ENCODE results near the gene FASTKD2.

Gene FASTKD2

DNA sequence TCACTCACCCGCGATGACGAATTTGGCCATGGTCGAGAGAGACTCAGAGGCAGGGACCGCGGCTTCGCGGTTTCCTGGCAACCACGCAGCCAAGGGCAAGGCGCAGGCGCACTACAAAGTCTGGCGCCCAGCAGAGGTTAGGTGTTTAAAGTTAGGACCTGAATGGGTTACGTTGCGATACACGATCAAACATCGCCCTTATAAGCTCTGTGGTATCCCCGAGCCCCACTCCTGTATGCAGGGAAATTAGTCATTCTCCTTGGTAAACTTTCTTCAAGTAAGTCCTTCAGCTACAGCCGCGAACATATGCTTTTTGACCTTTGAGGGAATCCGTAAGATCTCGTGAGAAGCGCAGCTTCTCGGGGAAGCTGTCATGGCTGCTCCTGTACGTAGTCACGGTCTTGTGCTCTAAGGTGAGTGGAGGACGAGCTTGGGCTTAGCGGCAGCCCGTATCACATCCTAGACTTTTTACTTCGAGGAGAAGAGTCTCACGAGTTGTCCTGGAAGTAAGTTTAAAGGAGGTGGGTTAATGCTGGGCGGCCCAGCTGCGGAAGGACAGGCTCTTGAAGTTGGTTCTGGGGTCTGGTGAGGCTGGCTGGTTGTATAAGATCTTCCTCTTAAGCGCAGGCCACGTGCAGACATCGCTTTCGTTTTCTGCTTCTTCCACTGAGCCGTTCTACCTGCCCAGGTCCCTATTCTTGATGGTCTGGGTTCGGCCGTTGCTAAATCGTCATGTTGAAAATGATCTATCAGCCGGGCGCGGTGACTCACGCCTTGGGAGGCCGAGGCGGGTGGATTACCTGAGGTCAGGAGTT, at the start of gene FASTKD2, which contains the start of gene MDH1B:
Gene FASTKD2 (plus strand): TSS at position 365 of the 815 bp plus-strand sequence. CDS start 1,088 bp downstream, outside the sequence.
Gene MDH1B (minus strand): TSS at position 87 of the 815 bp plus-strand sequence. CDS start 57 bp downstream, at position 30.
- in situ Hi-C loops (cut with MboI; ENCODE audit: low sequenced_read_pairs), result no loop called here

DNA sequence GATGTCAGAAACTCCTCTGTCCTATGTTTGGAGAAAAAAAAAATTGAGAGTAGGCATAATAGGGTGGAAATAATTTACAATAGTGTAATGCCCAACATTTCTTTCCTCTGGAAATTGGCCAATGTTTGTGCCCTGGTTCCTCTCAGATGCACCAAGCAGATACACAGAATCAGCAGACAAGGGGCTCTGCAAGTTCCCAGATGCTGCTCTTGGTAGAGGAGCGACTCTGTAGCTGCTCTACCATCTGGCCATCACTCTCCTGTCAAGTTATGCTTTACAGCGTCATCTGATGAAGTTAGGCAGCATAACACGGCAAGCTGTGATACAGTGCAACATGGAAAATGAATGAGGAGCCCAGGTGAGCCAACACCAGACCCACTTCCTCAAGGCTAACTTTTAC, 48.8 kb upstream of the FASTKD2 start:
- in situ Hi-C loops (cut with MboI; ENCODE audit: low sequenced_read_pairs), result no loop called here

DNA sequence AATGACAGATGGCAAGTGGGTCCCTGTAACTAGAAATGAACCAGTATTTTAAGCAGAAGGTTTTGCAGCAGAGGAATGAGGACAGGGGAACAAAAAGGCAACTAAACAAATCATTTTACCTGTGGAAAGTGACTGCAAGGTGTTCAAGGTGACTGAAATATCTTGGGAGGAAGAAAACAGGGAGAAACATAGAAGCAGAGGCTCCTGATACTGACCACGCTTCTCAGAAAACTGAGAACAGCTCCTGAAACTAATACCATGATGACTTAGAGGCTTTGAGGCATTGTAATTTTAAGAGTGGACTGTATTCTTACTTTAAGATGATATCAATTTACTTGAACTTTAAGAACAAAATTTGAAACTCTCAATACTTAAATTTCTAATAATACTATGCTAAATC, 47.1 kb upstream of the FASTKD2 start, which contains the start of gene DYTN:
Gene DYTN (minus strand): TSS at position 101 of the 400 bp plus-strand sequence. CDS start 117 bp downstream, outside the sequence.
- in situ Hi-C loops (cut with MboI; ENCODE audit: low sequenced_read_pairs), result no loop called here

DNA sequence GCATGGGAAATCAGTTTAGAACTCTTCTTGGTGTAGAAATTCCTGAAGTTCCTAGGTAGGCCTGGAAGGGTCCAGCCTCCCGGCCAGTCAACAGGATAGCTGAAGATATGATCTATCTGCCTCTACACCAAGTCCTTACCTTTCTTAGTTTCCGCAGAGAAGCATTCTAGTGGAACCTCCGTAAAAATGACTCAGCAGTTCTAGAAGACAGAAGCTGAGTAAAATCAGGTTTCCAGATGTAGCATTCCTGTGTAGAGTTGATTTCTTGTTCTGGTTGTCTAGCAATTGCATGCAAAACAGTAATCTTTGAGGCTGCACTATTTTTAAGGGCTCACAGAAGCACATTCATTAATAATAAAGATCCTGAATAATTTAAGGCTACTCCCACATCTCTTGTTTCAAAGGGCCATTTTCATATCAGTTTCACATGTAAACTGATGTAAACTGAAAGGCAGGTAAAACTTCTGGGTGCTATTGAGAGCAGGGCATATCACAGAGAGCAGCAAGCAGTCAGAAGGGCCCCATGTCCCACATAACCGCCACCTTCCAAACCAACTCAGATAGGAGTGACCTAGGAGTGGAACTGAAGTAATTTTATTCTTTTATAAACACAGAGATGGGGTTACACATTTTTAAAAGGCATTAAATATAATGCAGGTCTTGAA, 44.0 kb upstream of the FASTKD2 start:
- in situ Hi-C loops (cut with MboI; ENCODE audit: low sequenced_read_pairs), result no loop called here

DNA sequence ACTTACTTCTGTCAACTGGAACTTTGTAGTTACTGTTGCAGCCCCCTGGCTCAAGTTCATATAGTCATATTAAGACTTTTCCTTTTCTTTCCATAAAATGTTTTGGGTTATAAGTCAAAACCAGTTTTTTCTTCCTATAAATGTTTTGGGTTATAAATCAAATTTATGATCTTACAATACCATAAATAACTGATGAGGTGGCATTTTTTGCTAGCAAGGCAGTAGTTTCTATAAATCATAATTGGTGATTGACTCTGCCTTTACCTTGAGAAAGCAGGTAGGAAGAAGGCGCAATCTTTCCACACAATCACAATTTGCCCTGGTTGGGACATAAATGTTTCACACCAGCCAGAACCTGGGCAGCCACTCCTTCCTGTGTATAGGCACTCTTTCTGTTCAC, 42.1 kb upstream of the FASTKD2 start:
- in situ Hi-C loops (cut with MboI; ENCODE audit: low sequenced_read_pairs), result no loop called here

DNA sequence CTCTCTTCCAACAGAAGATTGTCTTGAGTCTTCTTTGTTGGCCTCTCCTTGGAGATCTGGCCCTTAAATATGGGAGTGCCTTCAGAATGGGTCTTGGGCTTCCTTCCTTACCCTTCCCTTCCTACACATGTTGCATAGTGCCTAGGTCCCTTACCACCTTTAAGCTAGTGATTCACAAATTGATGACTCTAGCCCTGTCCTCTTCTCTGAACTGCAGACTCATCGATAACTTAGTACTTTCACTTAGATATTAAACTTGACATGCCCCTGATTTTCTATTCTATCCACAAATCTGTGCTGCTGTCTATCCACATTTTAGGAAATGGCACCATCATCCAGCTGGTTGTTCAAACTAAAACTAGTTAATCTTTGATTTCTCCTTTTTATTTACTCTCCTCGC, 38.1 kb upstream of the FASTKD2 start:
- in situ Hi-C loops (cut with MboI; ENCODE audit: low sequenced_read_pairs), result no loop called here

DNA sequence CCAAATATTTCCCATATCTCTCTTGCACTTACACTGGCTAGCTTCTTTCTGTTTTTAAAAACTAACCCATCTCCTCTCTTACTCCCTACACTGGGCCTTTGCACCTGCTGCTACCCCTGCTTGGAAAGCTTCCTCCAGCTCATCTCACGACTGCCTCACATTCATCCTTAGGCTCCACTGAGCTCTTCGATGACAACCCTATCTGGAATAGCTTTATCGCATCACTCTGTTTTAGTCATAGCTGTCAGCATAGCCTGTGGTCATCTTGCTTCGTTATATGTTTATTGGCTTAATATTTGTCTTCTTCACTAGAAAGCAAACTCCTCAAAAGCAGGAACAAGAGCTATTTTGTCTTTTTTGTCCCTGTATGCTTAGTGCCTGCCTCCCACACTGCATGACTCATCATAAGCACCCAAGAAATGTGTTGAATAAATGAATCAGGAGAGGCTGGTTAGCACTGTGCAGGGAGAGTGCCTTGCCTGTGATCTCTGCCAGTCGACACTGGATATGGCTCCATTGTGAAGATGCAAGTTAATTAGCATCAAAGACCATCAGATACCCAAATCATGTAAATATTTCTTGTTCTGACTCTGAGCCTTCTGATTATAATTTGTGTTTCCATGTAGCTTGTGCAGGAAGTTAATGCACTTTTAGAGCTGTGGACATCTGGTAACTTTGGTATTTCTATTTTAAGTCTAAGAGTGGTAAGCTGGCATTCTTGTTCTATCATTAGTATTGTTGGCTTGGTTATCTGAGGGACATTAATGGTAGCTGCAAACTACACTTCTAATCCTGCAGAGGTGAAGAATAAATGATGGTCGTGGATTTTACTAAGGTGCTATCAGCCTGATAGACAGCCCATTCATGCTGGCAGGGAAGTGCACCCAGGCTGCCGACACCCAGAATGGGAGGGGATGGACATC, 36.9 kb upstream of the FASTKD2 start:
- in situ Hi-C loops (cut with MboI; ENCODE audit: low sequenced_read_pairs), result no loop called here

DNA sequence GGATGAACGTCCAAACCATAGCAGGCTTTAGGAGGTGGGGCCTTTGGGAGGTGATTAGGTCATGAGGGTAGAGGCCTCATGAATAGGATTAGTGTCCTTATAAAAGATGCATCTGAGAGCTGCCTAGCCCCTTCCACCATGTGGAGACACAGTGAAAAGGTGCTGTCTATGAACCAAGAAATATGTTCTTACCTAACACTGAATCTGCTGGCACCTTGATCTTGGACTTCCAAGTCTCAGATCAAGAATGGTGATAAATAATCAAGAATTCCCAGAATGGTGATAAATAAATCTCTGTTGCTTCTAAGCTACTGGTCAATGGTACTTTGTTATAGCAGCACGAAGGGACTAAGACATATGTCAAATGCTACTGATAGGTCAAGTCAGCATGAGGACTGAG, 32.1 kb upstream of the FASTKD2 start:
- in situ Hi-C loops (cut with MboI; ENCODE audit: low sequenced_read_pairs), result no loop called here

DNA sequence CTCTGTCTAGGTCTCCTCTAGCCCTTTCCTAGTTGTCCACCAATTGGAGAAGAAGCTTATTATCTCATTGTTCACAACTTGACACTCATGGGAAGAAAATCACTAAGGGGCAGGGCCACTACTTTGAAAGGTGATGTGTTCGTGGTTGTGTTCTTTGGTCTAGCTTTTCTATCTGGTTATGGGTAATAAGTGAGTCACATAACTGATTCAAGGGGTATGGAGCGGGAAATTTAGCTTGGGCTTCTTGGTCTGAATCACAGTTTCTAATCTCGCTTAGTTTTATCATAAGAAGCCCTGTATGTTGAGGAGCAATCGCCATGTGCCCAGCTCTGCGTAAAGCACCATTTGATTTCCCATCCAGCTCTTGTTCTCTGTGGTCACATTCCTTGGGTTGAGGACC, 28.5 kb upstream of the FASTKD2 start:
- in situ Hi-C loops (cut with MboI; ENCODE audit: low sequenced_read_pairs), result no loop called here

DNA sequence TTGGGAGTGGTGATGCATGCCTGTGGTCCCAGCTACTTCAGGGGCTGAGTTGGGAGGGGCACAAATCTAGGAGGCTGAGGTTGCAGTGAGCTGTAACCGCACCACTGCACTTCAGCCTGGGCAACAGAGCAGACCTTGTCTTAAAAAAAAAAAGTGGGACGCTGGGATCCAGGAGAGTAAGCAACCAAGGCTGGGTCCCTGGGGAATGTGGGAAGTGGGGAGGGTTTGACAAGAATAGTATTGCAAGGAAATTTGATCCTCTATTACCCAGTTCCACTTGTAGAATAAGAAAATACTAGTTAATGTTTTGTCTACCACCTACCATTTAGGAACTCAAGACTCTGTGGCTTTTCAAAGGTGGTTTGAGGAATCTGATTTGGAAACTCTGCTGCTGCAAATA, 26.1 kb upstream of the FASTKD2 start:
- in situ Hi-C loops (cut with MboI; ENCODE audit: low sequenced_read_pairs), result no loop called here

DNA sequence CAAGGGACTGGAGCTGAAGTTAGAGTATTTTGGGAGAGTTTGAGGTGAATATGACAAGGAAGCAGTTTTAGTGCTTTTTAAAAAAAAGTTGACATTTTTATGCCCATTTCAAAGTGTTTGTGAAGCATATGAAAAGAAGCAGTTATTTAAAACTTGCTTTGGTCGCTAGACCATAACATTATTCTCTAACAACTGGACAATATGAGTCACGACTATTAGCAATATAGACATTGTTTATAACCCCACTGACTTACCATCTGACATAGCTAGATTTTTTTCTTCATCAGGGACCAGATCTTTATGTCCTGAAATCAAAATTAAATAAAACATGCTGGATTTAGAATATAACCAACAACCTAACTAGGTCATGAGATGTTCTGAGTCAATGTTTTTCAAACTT, 24.6 kb upstream of the FASTKD2 start:
- in situ Hi-C loops (cut with MboI; ENCODE audit: low sequenced_read_pairs), result no loop called here

DNA sequence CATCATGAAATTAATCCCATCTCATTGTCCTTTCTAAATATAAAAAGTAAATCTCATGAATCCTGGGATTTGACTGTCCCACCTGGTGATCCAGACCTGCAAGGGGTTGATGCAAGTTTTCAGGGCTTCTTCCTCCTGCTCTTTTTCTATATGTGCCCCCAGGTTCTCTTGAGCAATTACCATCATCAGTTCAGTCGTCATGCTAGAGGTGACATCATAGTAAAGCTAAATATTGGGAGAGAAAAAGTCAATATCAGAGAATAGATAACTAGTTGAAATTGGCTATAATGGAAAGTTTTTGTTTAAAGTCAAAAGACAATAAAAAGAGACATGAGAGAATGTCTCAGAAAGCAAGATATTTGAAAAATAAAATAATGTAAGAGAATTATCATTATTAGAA, 8.6 kb upstream of the FASTKD2 start:
- in situ Hi-C loops (cut with MboI; ENCODE audit: low sequenced_read_pairs), result no loop called here

DNA sequence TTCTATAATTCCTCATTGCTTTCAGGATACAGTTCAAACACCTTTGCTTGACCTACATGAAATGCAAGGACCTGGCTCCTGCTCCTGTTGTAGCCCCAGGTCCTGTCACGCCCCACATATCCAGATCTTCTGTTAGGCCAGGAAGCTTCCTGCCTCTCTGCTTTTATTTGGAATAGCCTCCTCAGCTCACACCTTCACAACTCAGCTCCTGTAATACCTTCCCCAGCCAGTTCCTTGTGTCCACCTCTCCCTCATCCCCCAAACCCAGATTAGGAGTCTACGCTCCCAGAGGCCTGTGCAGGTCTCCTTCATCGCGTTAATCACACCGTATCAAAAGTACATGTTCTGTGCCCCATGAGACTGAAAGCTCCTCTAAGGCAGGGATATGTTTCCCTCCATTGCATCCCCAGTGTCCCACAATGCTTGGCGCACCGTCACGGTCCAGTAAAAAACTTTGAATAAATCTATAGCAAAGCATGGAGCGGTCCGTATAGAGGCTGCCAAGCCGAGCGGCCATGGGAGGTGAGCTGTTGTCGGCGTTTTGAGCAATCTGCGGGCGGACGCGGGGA, 649 bp upstream of the FASTKD2 start:
- in situ Hi-C loops (cut with MboI; ENCODE audit: low sequenced_read_pairs), result no loop called here

DNA sequence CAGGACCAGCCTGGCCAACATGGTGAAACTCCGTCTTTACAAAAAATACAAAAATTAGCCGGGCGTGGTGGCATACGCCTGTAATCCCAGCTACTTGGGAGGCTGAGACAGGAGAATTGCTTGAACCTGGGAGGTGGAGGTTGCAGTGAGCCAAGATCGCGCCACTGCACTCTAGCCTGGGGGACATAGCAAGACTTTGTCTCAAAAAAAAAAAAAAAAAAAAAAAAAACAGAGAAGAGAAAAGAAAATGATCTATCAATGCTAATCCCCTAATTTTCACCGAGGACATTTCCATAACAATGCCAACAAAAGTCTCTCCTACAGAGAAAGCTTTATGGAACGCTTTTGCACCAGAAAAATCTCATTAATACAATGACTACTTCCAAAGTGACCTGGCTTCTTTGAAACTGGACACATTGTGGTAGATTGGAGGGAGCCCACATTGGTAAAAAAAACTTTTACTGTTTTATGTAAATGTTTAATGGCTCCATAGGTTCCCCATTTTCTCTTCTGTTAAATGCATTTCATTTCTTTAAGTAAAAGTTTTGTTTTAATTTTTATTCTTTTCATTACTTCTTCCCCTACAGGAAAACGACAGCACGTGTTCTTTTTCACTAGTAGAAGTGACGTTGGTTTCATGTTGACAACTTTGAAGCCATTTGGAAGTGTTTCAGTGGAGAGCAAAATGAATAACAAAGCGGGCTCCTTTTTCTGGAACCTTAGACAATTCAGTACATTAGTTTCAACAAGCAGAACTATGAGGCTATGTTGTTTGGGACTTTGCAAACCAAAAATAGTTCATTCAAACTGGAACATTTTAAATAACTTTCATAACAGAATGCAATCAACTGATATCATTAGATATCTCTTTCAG, 888 bp downstream of the FASTKD2 start:
- in situ Hi-C loops (cut with MboI; ENCODE audit: low sequenced_read_pairs), result no loop called here

DNA sequence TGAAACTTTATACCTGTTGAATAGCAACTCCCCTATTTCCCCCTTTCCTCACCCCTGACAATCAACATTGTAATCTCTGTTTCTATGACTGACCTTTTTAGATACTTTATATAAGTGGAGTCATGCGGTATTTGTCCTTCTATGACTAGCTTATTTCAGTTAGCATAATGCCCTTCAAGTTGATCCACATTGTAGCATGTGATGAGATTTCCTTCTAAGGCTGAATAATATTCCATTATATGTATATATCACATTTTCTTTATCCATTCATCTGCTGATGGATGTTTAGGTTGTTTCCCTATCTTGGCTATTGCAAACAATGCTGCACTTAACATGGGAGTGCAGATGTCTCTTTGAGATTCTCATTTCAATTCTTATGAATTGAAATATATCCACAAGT, 9.5 kb downstream of the FASTKD2 start:
- in situ Hi-C loops (cut with MboI; ENCODE audit: low sequenced_read_pairs), result no loop called here

DNA sequence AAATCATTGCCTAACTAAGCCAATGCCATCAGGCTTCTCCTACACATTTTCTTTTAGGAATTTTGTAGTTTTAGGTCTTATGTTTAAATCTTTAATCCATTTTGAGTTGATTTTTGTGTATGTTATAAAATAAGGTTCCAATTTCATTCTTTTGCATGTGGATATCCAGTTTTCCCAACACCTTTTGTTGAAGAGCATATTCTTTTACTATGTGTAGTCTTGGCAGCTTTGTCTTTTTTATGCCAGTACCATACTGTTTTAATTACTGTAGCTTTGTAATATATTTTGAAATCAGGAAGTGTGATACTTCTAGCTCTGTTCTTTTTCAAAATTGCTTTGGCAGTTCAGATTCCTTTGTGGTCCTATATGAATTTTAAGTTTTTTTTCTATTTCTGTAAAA, 11.0 kb downstream of the FASTKD2 start:
- in situ Hi-C loops (cut with MboI; ENCODE audit: low sequenced_read_pairs), result no loop called here

DNA sequence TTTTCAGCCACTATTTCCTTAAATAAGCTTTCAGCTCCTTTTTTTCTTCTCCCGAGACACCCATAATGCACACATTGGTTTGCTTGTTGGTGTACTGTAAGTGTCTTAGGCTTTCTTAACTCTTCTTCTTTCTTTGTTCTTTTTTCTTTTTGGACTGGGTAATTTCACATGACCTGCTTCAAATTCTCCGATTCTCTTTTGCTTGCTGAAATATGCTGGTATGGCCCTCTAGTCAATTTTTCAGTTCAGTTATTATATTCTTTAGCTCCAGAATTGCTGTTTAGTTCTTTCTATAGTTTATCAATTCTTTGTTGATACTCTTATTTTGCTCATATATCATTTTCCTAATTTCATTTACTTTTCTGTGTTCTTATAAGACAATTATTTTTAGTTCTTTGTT, 15.3 kb downstream of the FASTKD2 start:
- in situ Hi-C loops (cut with MboI; ENCODE audit: low sequenced_read_pairs), result no loop called here

DNA sequence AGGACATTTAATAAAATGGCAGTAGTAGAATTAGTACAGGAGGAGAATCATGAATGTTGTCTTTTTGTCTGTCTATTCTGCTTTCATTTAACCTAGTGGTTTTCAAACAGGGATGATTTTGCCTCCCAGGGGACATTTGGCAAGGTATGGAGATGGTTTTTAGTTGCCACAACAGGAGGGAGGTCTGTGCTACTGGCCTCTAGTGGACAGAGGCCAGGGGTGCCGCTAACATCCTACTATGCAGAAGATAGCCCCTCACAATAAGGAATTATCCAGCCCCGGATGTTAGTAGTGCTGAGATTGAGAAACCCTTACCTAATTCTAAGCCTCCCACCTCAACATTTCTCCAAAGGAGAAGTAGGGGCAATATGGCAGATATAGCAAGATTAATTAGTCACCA, 18.3 kb downstream of the FASTKD2 start:
- in situ Hi-C loops (cut with MboI; ENCODE audit: low sequenced_read_pairs), result no loop called here

DNA sequence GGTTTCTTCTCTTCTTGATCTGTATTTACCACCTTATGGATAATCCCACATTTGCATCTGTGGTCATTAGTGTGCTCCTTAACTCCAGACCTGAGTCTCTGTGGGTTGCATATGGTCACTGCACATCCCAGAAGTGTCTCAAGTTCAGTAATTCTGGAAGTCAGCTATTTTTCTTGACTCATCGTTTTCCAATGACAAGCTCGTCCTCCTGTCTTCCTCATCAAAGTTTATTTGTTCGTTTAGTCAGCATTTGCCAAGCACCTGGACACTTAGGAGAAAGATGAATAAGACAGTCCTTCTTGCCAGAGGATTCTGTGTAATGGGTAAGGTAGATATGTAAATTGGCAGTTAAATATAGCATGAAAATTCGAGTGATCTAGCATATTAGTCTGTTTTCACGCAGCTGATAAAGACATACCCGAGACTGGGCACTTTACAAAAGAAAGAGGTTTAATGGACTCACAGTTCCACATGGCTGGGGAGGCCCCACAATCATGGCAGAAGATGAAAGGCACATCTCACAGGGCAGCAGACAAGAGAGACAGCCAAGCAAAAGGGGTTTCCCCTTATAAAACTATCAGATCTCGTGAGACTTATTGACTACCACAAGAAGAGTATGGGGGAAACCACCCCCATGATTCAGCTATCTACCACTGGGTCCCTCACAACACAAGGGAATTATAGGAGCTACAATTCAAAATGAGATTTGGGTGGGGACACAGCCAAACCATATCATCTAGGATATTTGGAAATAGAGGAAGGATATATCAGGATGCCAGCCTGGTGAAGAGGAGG, 19.4 kb downstream of the FASTKD2 start:
- in situ Hi-C loops (cut with MboI; ENCODE audit: low sequenced_read_pairs), result no loop called here
